Stimulated activated CD4-positive, alpha-beta T cell treated with anti-CD3 and anti-CD28 coated beads, Interleukin-2, amount 100 ng/mL, for 48 hours (primary cell): ENCODE measurements around the gene RIBC1.
"Not testable (repeated sequence)": the region's sequence is repeated elsewhere in the genome, so short reads cannot be mapped to it uniquely, and the experiment has no call there.

Experiments used
- DNase-seq, 2 donors: peaks; one replicate each; pipeline ENCODE4 v3.0.0-alpha.2; 2020

RIBC1 gene

DNA sequence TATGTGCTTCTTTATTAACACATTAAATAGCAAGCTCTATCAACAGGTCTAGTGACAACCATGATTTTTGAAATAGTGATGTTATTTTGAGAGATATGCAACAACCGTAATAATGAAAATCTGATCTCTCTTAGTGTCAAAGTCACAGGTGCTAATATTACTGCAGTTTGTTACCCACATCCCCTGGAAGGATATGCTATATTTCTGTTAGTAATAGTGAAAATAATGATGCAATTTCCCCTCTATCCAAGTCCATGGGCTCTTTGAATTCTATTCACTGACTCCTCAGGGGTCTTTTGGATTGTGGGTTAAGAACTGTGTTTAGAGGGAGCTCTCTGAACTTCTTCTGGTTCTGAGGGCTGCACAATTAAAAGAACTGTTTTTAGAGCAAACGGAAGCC, 14.5 kb downstream of the RIBC1 start:
- DNase-seq, result no peak

- no peak for DNase-seq
Measured at GRCh38 chrX:53438174-53438831, 15.6 kb downstream of the RIBC1 start.

DNA sequence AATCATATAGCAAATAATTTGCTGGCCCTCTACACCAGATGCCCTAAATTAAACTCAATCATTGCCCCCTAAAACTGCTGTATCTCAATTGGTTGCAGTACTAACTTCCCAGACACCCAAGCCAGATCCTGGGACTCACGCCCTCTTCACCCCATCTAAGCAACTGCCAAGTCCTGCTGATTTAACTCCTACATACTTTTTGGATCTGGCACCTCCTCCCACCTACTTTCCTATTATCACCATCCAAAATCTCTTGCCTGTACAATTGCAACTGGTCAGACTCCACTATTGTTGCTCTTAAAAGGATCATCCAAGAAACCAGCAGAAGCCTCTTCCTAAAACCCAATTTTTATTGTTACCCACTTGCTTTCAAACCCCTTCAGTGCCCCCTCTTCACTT, 16.2 kb downstream of the RIBC1 start:
- DNase-seq, result no peak

- DNase-seq, result no peak
Measured at GRCh38 chrX:53440101-53440500, 17.4 kb downstream of the RIBC1 start.

DNA sequence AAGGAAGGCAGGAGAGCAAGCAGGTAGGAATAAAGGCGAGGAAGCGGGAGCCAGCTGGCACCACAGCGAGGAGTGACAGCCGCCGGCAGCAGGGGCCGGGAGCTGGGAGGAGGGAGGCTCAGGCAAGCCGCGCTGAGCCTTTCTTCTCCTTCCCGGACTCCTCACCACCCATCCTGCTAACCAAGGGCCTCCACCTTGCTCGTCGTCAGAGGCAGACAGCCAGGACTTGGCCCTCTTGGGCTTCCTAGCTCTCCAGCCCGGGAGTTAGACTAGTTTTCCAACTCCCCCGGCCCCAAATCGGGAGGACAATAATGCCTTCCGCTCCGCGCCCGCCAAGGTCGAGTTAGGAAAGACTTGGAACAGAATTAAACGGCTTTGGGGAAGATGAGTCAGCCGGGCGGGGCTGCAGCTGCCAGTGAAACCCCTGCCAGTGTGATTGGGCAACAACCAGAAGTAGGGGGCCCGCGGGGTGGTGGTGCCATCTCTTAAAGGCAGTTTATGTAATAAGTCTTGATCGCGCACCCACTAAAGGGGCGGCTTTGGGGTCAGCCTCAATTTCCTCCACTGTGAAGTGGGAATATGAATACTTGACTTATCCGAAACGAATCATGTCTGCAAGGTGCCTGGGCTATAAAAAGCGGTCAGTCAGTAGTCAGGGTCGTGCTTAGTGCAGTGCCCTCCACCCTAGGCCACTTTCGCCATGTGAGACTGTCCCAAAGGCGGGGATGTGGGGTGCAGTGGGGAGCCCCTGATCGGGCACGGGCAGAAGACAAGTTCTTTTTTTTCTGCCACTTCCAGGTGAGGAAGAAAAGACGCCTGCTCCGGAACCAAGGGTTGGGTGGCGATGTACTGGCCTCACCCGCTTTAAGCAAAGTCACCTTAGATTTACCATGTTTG, 18.2 kb downstream of the RIBC1 start:
- DNase-seq, result peak in 1 of 2 donors; percentile 8

DNA sequence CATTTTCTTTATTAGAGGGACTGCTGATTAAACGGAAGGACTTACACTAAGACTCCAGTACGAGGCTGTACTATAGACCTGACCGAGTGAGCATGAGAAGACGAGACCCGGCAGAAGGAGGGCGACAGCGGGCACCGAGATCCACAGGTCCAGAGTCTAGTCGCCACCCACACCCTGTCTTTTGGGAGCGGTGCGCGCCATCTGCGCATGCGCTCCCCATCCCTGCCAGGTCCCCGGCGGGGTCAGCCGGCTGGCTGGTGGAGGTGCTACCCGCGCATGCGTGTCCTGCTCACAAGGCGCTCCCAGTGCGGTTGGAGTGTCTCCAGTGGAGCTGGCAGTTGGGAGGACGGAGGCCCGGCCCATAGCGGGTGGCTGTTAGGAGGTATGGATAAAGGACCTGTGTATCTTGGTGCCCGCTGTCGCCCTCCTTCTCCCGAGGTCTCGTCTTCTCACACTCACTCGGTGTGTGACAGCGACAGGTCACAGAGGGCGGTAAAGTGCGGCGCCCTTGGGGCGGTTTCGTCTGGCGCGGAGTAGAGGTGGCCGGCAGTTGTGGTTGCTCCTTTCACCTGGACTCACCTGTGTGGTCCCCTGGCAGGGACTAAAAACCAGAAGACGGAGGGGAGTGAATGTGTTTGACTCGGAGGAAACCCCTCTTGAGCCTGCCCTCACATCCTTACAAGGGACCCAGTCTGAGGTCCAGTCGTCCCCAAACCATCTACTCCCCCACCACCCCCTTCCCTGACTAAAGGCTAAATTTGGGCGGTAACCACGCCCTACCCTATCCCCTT, 19.1 kb downstream of the RIBC1 start:
- DNase-seq, result peak; percentile 64 to 71

DNA sequence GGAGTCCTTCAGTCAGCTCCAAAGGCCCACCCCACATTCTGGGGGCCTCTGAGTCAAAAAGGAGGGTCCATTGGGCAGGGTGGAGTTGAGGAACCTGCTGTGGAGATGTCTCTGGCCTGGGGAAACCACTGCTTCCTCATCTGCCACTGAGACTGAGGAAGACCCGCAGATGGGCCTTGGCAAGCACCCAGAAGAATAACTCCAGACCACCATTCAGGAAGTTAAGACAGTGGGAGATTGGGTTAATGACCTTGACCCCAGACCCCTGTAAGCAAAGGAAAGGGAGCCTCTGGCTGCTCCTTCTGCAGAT, 19.6 kb downstream of the RIBC1 start:
- DNase-seq, result no peak

- peak in 1 of 2 donors; percentile 34 for DNase-seq
Measured at GRCh38 chrX:53445977-53446376, 23.3 kb downstream of the RIBC1 start.

DNA sequence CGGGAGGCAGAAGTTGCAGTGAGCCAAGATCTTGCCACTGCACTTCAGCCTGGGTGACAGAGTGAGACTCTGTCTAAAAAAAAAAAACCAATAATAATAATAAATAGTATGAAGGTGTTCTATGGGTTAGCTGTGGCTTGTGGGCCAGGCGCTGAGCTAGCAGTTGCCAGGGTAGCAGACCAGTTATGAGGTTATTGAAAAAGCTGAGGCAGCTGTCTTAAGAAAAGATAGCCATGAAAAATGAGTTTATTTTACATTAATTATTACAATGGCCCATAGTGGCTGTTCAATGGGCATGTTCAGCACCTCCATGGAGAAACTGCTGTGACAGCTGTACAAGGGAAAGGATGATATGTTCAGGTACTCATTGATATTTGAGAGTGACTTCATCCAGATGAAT, 24.8 kb downstream of the RIBC1 start:
- no peak for DNase-seq

- DNase-seq, result no peak
Measured at GRCh38 chrX:53449632-53450031, 27.0 kb downstream of the RIBC1 start.

- no peak for DNase-seq
Measured at GRCh38 chrX:53452812-53453211, 30.1 kb downstream of the RIBC1 start.

- no peak for DNase-seq
Measured at GRCh38 chrX:53456254-53456653, 33.6 kb downstream of the RIBC1 start.

GRCh38 chrX:53458082-53458481, 35.4 kb downstream of the RIBC1 start:
- no peak for DNase-seq

- not testable (repeated sequence) for DNase-seq
Measured at GRCh38 chrX:53468659-53469058, 46.0 kb downstream of the RIBC1 start.

GRCh38 chrX:53471346-53471745, 48.7 kb downstream of the RIBC1 start:
- no peak for DNase-seq

- DNase-seq, result no peak
Measured at GRCh38 chrX:53474707-53475106, 52.0 kb downstream of the RIBC1 start.

DNA sequence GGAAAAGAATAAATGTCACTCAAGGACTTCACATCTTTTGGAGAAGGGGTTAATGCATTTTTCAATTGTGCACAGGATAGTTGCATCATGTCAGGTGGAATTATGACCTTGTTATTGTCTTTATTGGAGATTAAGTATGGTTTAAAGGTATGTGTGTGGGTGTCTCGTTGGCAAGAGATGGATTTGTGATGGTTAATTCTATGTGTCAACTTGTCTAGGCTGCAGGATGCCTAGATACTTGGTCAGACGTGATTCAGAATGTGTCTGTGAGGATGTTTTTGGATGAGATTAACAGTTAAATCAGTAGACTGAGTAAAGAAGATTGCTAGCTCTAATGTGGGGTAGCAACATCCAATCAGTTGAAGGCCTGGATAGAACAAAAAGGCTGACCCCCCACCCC, 53.7 kb downstream of the RIBC1 start:
- DNase-seq, result no peak

GRCh38 chrX:53479301-53479700, 56.6 kb downstream of the RIBC1 start:
- no peak for DNase-seq
